ENCODE results near the gene NDUFB11.

Gene NDUFB11

GRCh38 chrX:47144626-47145394 is at the start of gene NDUFB11, which contains the start of gene RBM10:
TSS of gene NDUFB11 (minus strand) at chrX:47144702. CDS start at chrX:47144679, 23 bp downstream.
TSS of gene RBM10 (plus strand) at chrX:47145221. CDS start at chrX:47147482, 2,261 bp downstream.
- H3K36me3 Mint-ChIP-seq (ENCODE audit: low read depth), result peaks cover 43% of the 10 kb centered on the region
- H3K27me3 Mint-ChIP-seq (ENCODE audit: low read depth), result no peaks in the 10 kb centered on the region
- H3K9me3 Mint-ChIP-seq, result peaks cover 24% of the 10 kb centered on the region
- peak within 1 kb of the TSS; percentile 96 to 100 (median 100) for H3K27ac Mint-ChIP-seq
- H3K4me3 Mint-ChIP-seq, result peak within 1 kb of the TSS; percentile 97 to 100 (median 99)
- H3K4me1 Mint-ChIP-seq, result no peaks in the 10 kb centered on the region
- TF ChIP-seq CTCF (IDR thresholded peaks at IDR 0.05; ENCODE audit: unreplicated experiment in 3 of 3), result peak; percentile 62 to 70 (median 67)

- no peaks in the 10 kb centered on the region for H3K9me3 Mint-ChIP-seq
- H3K4me3 Mint-ChIP-seq, result peak within 1 kb of the TSS; percentile 98 to 99 (median 99)
- peaks cover 51% of the 10 kb centered on the region for H3K4me1 Mint-ChIP-seq
- peak within 1 kb of the TSS; percentile 93 to 100 (median 97) for H3K27ac Mint-ChIP-seq
- H3K27me3 Mint-ChIP-seq (ENCODE audit: low read depth), result no peaks in the 10 kb centered on the region
- TF ChIP-seq CTCF (IDR thresholded peaks at IDR 0.05; ENCODE audit: unreplicated experiment in 3 of 3), result peak; percentile 89 to 91 (median 91)
- H3K36me3 Mint-ChIP-seq (ENCODE audit: low read depth), result peaks cover 34% of the 10 kb centered on the region
Measured at GRCh38 chrX:47193475-47194193, 49.1 kb upstream of the NDUFB11 start, which contains the start of gene UBA1. TSS of gene UBA1 (plus strand) at chrX:47193829. CDS start at chrX:47198803, 4,974 bp downstream.

- TF ChIP-seq CTCF (IDR thresholded peaks at IDR 0.05; ENCODE audit: unreplicated experiment in 3 of 3), result no peak
- Mint-ChIP-seq H3K4me3 (peak overlapping the region; percentile 90 to 93 (median 91)), H3K9me3 (no peaks in the 10 kb centered on the region), H3K36me3 (ENCODE audit: low read depth) (peaks cover 20% of the 10 kb centered on the region), H3K4me1 (peaks cover 34% of the 10 kb centered on the region), H3K27me3 (ENCODE audit: low read depth) (no peaks in the 10 kb centered on the region), H3K27ac (no peak overlapping the region)
Measured at GRCh38 chrX:47191806-47192401, 47.4 kb upstream of the NDUFB11 start.

- peaks cover 19% of the 10 kb centered on the region for H3K36me3 Mint-ChIP-seq (ENCODE audit: low read depth)
- peak overlapping the region in 1 of 3 experiments; percentile 5 for H3K27ac Mint-ChIP-seq
- H3K4me1 Mint-ChIP-seq, result peaks cover 28% of the 10 kb centered on the region
- H3K9me3 Mint-ChIP-seq, result no peaks in the 10 kb centered on the region
- no peaks in the 10 kb centered on the region for H3K27me3 Mint-ChIP-seq (ENCODE audit: low read depth)
- peak overlapping the region; percentile 90 to 93 (median 91) for H3K4me3 Mint-ChIP-seq
- no peak for TF ChIP-seq CTCF (IDR thresholded peaks at IDR 0.05; ENCODE audit: unreplicated experiment in 3 of 3)
Measured at GRCh38 chrX:47191331-47191730, 46.8 kb upstream of the NDUFB11 start.

DNA sequence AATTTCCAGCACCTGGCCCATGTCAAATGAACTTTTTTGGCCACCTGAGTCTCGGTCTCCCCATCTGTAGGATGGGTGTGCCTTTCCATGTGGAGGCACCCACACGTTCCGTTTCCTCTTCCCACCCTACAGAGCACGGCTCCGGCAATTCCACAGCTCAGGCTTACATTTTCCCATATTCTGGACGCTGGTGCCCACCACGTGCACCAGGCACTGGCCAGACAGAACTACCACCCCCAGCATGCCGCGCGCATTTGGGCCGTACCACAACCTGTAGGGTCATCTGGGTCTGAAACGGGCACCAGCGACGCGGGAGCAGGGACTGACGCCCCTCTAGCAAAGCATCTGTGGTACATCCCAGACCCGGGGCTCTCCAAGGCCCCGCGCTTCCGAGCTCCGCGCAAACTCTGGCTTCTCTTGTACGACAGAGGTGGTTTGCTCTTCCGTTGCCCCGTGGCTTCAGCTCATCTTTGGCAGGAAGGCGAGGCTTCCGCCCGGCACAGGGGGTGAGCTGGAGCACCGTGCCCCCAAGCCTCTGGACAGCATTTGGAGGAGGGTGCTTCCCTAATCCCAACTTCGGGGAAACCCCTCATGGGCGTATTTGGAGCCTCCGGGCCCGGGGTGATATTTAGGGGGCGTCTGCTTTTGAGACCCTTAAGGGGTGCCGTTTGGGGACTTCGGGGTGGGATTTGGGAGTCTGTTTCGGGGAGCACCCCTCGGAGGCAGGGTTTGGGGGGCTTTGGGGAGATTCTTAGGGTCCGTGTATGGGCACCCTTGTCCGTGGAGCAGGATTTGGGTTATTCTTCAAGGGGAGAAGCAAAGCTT is 46.2 kb upstream of the NDUFB11 start:
- peaks cover 16% of the 10 kb centered on the region for H3K36me3 Mint-ChIP-seq (ENCODE audit: low read depth)
- peak overlapping the region; percentile 90 to 93 (median 91) for H3K4me3 Mint-ChIP-seq
- no peak for TF ChIP-seq CTCF (IDR thresholded peaks at IDR 0.05; ENCODE audit: unreplicated experiment in 3 of 3)
- H3K9me3 Mint-ChIP-seq, result no peaks in the 10 kb centered on the region
- H3K4me1 Mint-ChIP-seq, result peaks cover 21% of the 10 kb centered on the region
- peak overlapping the region in 1 of 3 experiments; percentile 5 for H3K27ac Mint-ChIP-seq
- H3K27me3 Mint-ChIP-seq (ENCODE audit: low read depth), result no peaks in the 10 kb centered on the region
